ES-I3 (cell line): ENCODE data around the gene ADAM17.
"Not testable (repeated sequence)": the region's sequence is repeated elsewhere in the genome, so short reads cannot be mapped to it uniquely, and the experiment has no call there.

Experiments
- H3K36me3 ChIP-seq: 2 replicates; pipeline ENCODE4 v1.6.1; 2013; ENCODE audit warnings: mild to moderate bottlenecking, low read length, control low read depth, moderate library complexity; ENCODE audit not compliant: insufficient read depth
- H3K4me1 ChIP-seq: 2 replicates; pipeline ENCODE4 v1.6.1; 2013; ENCODE audit warnings: mild to moderate bottlenecking, control low read depth, low read length; ENCODE audit not compliant: insufficient read depth
- H3K9ac ChIP-seq: 2 replicates; pipeline ENCODE4 v1.6.1; 2013; ENCODE audit warnings: low read depth, mild to moderate bottlenecking, low read length, moderate library complexity
- H3K9me3 ChIP-seq: 2 replicates; pipeline ENCODE4 v1.6.1; 2013; ENCODE audit warnings: mild to moderate bottlenecking, low read length, moderate library complexity; ENCODE audit not compliant: control insufficient read depth, insufficient read depth

ADAM17 gene

DNA sequence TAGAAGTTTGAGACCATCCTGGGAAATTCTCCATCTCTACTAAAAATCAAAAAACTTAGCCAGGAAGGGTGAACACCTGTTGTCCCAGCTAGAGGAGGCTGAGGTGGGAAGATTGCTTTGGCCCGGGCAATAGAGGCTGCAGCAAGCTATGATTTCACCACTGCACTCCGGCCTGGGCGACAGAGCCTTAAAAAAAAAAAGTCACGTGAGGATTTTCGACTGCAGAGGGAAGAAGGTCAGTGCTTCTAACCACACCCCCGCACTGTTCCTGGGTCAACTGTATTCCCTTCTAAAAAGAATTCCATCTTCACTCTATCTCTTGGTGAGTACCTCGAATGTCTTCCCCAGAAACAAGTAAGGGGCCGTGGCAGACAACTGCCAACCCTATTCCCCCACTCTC is 31.3 kb downstream of the ADAM17 start:
- Histone ChIP-seq H3K9ac (no peak overlapping the region), H3K36me3 (no peaks in the 10 kb centered on the region; the same call in 1 of the 2 replicates), H3K4me1 (no peaks in the 10 kb centered on the region), H3K9me3 (no peaks in the 10 kb centered on the region)

DNA sequence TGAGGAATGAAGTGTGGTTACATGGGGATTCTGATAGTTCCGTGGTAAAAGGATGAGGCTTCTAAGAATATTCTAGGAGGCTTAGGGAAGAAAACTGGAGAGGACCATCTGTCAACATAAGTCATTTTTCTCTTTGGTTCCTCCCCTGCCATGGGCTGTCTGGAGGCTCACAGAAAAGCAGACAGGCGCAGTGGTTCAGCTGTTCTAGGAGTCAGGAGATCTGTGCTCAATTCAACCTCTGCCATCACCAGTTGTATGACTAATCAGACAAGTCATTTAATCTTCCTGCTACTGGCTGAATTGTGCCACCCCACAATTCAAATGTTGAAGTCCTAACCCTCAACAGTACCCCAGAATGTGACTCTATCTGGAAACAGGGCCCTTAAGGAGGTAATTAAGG is 36.4 kb downstream of the ADAM17 start:
- no peaks in the 10 kb centered on the region for H3K4me1 ChIP-seq
- H3K9me3 ChIP-seq: no peaks in the 10 kb centered on the region
- H3K9ac ChIP-seq: no peak overlapping the region
- H3K36me3 ChIP-seq: no peaks in the 10 kb centered on the region; the same call in 1 of the 2 replicates

DNA sequence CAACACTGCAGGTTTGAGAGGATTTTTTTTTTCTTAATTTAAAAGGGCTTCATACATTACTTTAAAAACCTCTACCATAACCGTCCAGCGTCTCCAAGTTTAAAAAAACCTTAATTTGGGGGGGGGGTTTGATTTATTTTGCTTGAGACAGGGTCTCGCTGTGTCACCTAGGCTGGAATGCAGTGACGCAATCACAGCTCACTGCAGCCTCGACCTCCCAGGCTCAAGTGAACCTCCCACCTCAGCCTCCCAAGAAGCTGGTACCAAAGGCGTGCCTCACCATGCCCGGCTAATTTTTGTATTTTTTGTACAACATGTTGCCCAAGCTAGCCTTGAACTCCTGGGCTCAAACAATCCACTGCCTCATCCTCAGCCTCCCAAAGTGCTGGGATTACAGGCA is 36.9 kb downstream of the ADAM17 start:
- no peaks in the 10 kb centered on the region; the same call in 1 of the 2 replicates for H3K36me3 ChIP-seq
- H3K9ac ChIP-seq: no peak overlapping the region
- H3K4me1 ChIP-seq: no peaks in the 10 kb centered on the region
- no peaks in the 10 kb centered on the region for H3K9me3 ChIP-seq

DNA sequence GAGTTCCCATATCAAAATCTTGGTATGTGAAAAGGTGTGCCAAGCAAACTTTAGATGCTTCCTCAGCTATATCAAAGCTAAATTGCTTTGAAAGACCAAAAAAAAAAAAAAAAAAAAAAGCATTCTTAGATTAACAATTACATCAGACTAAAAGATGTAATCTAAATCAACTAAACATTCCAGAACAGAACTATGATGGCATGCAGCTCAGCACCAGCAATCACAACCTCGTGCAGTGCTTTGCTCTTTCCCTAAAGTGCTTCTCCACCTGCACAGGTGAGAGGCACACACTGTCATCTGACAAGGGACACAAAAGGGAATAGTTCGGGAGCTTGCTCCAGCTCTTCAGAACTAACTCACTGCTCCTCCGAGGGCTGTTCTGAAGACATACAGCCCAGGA is 37.5 kb downstream of the ADAM17 start:
- H3K36me3 ChIP-seq: no peaks in the 10 kb centered on the region; the same call in 1 of the 2 replicates
- H3K4me1 ChIP-seq: no peaks in the 10 kb centered on the region

DNA sequence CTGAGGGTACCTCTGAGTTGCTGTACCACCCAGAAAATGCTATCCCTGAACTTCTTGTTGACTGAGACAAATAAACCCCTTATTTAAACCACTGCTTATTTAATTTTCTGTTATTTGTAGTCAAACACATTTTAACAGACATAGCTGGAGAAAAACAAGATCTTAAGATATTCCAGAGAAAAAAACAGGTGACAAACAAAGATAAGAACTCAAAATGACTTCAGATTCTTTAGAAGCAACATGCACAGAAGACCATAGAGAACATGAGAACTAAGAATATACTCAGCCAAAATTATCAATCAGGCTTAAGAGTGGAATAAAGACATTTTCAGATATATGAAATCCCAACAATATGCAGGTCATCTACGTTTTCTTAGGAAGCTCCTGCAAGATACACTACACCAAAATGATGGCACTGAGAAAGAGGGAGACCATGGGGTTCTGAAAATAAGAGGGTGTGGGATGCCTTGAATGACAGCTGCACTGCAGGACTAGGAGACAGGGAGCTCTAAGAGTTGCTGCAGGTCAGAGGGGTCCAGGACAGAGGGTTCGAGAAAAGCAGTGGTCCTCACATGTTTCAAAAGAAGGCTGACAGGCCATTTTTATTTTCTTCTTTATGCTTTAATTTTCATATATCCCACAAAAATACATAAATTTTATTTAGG is 38.4 kb downstream of the ADAM17 start:
- H3K36me3 ChIP-seq: no peaks in the 10 kb centered on the region; the same call in 1 of the 2 replicates
- H3K4me1 ChIP-seq: no peaks in the 10 kb centered on the region
- H3K9ac ChIP-seq: no peak overlapping the region
- H3K9me3 ChIP-seq: no peaks in the 10 kb centered on the region

More for the DNA sequence above, 37.5 kb downstream of the ADAM17 start:
- Histone ChIP-seq H3K9ac (no peak overlapping the region), H3K9me3 (no peaks in the 10 kb centered on the region)

DNA sequence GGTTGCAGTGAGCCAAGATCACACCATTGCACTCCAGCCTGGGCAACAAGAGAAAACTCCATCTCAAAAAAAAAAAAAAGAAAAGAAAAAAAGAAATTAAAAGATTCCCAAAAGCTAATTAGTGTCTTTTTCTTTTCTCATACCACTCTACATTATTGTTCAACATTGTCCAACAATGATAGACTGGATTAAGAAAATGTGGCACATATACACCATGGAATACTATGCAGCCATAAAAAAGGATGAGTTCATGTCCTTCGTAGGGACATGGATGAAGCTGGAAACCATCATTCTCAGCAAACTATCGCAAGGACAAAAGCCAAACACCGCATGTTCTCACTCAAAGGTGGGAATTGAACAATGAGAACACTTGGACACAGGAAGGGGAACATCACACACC is 41.7 kb downstream of the ADAM17 start:
- H3K9ac ChIP-seq, H3K36me3 ChIP-seq, H3K9me3 ChIP-seq, H3K4me1 ChIP-seq: not testable (repeated sequence)

DNA sequence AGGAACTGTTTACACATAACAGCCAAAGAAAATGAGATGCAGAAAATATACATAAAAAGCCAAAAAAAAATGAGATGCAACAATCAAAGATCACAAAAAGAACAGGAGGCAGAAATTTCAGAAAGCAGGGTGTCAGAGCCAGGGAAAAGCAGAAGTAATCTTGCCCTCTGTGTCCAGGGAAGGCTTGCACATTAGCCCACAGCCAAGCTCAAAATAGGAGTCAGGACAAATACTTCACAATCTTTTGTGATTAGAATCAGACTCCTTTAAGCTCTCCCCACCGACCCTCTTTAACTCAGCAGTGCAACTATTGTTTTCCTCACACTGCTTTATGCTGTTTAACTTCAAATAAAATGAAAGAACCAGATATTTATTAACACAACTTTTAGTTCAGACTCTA is 46.7 kb downstream of the ADAM17 start:
- H3K9ac ChIP-seq: no peak overlapping the region
- no peaks in the 10 kb centered on the region for H3K4me1 ChIP-seq
- H3K36me3 ChIP-seq: no peaks in the 10 kb centered on the region
- H3K9me3 ChIP-seq: no peaks in the 10 kb centered on the region

DNA sequence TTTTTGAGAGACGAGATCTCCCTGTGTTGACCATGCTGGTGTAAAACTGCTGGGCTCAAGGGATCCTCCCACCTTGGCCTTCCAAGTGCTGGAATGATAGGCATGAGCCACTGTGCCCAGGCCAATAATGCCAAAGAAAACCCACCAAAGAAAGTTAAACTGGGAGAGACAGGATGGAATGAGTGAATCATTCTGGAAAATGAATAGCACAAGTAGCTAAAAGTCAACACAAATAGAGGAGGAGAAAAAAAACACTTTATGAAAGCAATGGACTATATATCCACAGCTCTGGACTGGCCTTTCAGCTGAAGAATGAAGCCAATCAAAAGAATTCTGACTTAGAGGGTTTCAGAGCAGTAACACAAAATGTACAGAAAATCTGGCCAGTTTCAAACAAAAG is 57.4 kb downstream of the ADAM17 start:
- H3K4me1 ChIP-seq: no peaks in the 10 kb centered on the region
- H3K9ac ChIP-seq: no peak overlapping the region
- H3K9me3 ChIP-seq: no peaks in the 10 kb centered on the region
- H3K36me3 ChIP-seq: peaks cover 9% of the 10 kb centered on the region; the same call in 1 of the 2 replicates

DNA sequence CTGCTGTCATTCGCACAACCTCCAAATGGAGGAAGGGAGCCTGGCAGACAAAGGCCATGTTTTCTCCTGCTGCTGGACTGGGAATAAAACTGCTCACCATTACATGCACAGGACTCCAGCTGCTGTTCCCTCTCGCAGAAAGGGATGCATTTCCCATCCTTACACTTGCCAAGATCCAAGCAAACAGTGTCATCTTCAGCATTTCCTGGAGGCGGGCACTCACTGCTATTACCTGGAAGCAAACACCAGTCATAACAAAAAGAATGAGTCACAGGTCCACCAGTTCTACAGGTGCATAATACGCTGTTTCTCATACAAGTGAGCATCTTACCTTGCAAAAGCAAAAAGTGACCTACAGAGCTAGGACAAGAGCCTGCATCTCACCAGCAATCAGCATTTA is 58.6 kb downstream of the ADAM17 start:
- H3K9ac ChIP-seq: no peak overlapping the region
- H3K9me3 ChIP-seq: no peaks in the 10 kb centered on the region
- no peaks in the 10 kb centered on the region for H3K4me1 ChIP-seq
- H3K36me3 ChIP-seq: peaks cover 18% of the 10 kb centered on the region; the same call in 1 of the 2 replicates

DNA sequence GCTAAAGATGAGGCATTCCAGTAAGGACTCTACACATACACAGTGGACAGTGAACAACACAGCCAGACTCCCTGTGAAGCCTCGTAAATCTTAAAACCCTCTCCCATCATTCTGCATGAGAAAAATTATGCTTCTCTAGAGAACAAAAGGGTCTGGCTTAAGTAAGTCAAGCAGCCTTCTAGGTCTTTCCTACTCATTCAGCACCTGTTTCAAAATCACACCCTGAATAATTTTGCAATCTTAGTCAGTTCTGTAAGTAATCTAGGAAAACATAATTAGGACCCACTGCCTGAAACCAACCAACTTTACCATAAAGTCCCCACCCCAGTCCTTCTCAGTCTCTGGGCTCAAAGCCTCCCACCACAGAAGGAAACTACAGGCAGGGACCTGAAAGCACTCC is 61.5 kb downstream of the ADAM17 start:
- H3K9ac ChIP-seq: no peak overlapping the region
- no peaks in the 10 kb centered on the region for H3K9me3 ChIP-seq
- H3K4me1 ChIP-seq: no peaks in the 10 kb centered on the region
- peaks cover 23% of the 10 kb centered on the region; the same call in 1 of the 2 replicates for H3K36me3 ChIP-seq

DNA sequence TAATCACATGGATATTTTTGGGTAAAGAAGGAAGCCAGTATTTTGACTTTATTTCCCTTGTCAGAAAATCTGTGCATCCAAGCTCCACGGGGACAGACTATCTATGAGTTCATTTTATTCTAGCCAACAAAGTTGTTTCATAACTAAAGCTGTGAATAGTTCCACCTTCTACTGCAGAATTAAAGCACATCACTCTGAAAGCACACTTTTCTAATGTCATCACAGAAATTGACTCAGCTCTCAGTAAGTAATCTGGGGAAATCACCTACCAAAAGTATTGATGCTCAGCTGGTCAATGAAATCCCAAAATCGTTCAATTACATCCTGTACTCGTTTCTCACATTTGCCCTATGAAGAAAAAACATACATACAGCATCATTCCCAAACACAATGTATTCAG is 62.2 kb downstream of the ADAM17 start:
- H3K9me3 ChIP-seq: no peaks in the 10 kb centered on the region
- H3K9ac ChIP-seq: no peak overlapping the region
- peaks cover 23% of the 10 kb centered on the region; the same call in 1 of the 2 replicates for H3K36me3 ChIP-seq
- no peaks in the 10 kb centered on the region for H3K4me1 ChIP-seq

DNA sequence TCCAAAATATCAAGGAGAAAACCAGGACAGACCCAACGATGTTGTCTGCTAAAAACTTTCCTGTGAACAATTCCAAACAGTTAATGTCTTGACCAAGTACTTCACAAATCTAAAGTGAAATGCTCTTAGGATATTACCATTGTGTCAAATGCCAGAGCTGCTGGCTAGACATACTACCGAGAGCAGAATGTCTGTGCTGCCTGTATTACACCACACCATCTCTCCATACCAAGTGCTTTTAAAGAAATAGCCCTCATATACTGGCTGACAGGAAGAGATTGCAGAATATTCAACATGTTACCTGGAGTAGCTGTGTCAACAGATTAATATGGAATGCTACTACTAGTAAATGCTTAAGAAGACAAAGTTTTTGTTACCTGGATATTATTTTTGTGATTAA is 62.7 kb downstream of the ADAM17 start:
- Histone ChIP-seq H3K4me1 (no peaks in the 10 kb centered on the region), H3K9ac (no peak overlapping the region), H3K36me3 (peaks cover 23% of the 10 kb centered on the region; the same call in 1 of the 2 replicates), H3K9me3 (no peaks in the 10 kb centered on the region)

DNA sequence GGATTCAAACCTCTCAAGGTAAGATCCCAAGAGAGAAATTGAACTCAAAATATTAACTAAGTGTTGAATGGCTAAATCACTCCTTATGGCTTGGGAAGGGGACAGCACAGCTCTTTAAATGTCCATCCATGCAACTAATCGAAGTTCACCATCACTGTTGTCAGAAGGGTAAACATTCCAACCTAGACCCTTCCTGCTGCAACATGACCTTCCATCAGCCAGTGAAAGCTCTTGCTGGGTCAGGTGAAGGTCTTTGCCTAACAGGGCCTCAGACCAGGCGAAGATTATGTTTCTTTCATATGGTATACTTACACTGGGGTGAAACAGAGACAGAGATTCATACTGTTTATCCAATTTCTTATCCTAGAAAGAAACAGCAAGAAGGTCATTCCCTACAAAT is 64.8 kb downstream of the ADAM17 start:
- Histone ChIP-seq H3K9me3 (no peaks in the 10 kb centered on the region), H3K36me3 (peaks cover 26% of the 10 kb centered on the region), H3K4me1 (no peaks in the 10 kb centered on the region), H3K9ac (no peak overlapping the region)

DNA sequence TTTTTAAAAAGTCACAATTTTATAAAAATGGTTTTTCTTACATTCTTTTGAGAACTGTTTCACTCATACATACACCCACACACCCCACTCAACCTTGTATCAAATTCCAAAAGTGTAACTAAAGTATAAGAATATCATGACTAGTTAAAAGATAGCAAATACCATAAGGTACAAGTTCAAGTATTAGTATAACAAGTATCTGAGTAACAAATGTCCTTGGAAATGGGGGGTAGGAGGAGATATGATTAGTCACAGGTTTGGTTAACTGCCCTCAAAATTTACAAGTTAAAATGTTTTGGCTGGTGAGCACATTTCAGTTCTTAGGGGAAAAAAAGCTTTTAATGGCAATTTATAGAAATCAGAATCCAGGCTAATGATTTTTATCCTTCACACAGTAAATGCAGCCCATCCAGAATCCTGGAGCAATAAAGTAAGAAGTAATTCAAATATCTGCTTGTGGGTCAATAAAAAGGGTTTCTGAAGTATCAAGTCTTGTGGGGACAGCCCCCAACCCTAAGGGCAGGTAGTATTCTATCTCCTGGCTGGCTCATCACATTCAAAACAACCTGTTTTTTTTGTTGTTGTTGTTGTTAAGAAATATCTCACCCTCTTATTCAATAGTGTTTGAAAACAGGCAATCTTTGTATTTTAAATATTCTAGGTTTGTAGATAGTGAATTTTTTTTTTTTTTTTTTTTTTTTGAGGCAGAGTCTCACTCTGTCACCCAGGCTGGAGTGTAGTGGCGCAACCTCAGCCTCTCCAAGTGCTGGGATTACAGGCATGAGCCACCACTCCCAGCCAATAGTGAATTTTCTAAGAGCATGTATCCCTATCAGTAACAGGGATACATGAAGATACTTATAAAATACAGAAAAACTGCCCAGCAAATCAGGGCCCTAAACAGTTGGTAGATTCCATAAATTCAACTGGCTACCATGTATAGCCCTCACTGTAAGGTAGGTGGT is 66.8 kb downstream of the ADAM17 start:
- Histone ChIP-seq H3K36me3 (peaks cover 25% of the 10 kb centered on the region), H3K9me3 (no peaks in the 10 kb centered on the region), H3K9ac (no peak overlapping the region), H3K4me1 (no peaks in the 10 kb centered on the region)

DNA sequence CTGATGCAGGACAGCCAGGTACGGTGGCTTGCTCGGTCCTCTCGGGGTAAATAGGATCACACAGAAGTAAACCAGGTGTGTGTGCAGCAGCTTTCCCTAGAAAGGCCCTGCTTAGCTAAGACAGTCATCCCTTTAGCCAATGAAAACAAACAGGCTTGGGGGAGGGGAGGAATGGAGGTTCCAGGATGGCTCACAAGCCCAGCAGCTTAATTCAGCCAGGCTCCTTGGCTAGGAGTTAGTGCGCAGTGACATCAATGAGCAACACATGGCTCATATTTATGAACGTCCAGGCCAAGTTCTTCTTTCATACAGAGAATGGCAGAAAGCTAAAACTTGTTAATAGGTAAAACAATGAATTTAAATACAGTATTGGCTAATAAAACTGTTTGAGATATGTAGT is 71.1 kb downstream of the ADAM17 start:
- Histone ChIP-seq H3K36me3 (peaks cover 8% of the 10 kb centered on the region), H3K9ac (no peak overlapping the region)

More for the DNA sequence above, 71.1 kb downstream of the ADAM17 start:
- no peaks in the 10 kb centered on the region for H3K9me3 ChIP-seq
- no peaks in the 10 kb centered on the region for H3K4me1 ChIP-seq
